ENCODE measurements around the gene SHISA5. TPM values are rescaled to one million over a fixed set of nuclear protein-coding genes. Genes with fewer than 3 reads are reported as not detected.

The SHISA5 gene
- total RNA-seq, 4 donors from 2014 or later, result 17.0 to 31.6 (median 23.4) TPM

- H3K36me3 ChIP-seq, result no peaks in the 10 kb centered on the region
- TF ChIP-seq POLR2A (IDR thresholded peaks at IDR 0.05), result no peak
- TF ChIP-seq CTCF (IDR thresholded peaks at IDR 0.05 in 4 of 5, conservative IDR thresholded peaks at IDR 0.05 in 1 of 5), result no peak
- H3K27me3 ChIP-seq, result no peaks in the 10 kb centered on the region
- ATAC-seq, result no peak
- peak overlapping the region; percentile 82 to 85 (median 84) for H3K27ac ChIP-seq
- no peaks in the 10 kb centered on the region for H3K9me3 ChIP-seq
- in situ Hi-C loops (cut with MboI; ENCODE audit: low sequenced_read_pairs in 4 of 4), result no loop called here
- no peak for DNase-seq
- intact Hi-C loops (cut with DNase I; ENCODE audit: low total_unique reads), result no loop called here
- peaks cover 28 to 29% of the 10 kb centered on the region in 2 donors for H3K4me1 ChIP-seq
- no peak overlapping the region for H3K4me3 ChIP-seq
Measured at GRCh38 chr3:48502121-48502520, 1.9 kb downstream of the SHISA5 start.

- Histone ChIP-seq H3K27me3 (no peaks in the 10 kb centered on the region), H3K27ac (no peak overlapping the region), H3K4me1 (peaks cover 28 to 29% of the 10 kb centered on the region in 2 donors), H3K9me3 (no peaks in the 10 kb centered on the region), H3K4me3 (no peak overlapping the region), H3K36me3 (peaks cover 0 to 3% of the 10 kb centered on the region in 2 donors)
- TF ChIP-seq POLR2A (IDR thresholded peaks at IDR 0.05) (no peak), CTCF (IDR thresholded peaks at IDR 0.05 in 4 of 5, conservative IDR thresholded peaks at IDR 0.05 in 1 of 5) (no peak)
- DNase-seq (no peak), ATAC-seq (no peak)
- in situ Hi-C loops (cut with MboI; ENCODE audit: low sequenced_read_pairs in 4 of 4), result no loop called here
- intact Hi-C loops (cut with DNase I; ENCODE audit: low total_unique reads), result no loop called here
Measured at GRCh38 chr3:48501196-48501595, 2.8 kb downstream of the SHISA5 start.

GRCh38 chr3:48500656-48501055, 3.3 kb downstream of the SHISA5 start:
- intact Hi-C loops (cut with DNase I; ENCODE audit: low total_unique reads), result no loop called here
- Histone ChIP-seq H3K36me3 (peaks cover 0 to 5% of the 10 kb centered on the region in 2 donors), H3K27me3 (no peaks in the 10 kb centered on the region), H3K4me3 (no peak overlapping the region), H3K27ac (no peak overlapping the region), H3K4me1 (peaks cover 28 to 29% of the 10 kb centered on the region in 2 donors), H3K9me3 (no peaks in the 10 kb centered on the region)
- TF ChIP-seq POLR2A (IDR thresholded peaks at IDR 0.05) (no peak), CTCF (IDR thresholded peaks at IDR 0.05 in 4 of 5, conservative IDR thresholded peaks at IDR 0.05 in 1 of 5) (no peak)
- no peak for ATAC-seq
- in situ Hi-C loops (cut with MboI; ENCODE audit: low sequenced_read_pairs in 4 of 4), result no loop called here
- DNase-seq, result no peak

GRCh38 chr3:48493203-48493501, 10.8 kb downstream of the SHISA5 start:
- Histone ChIP-seq H3K9me3 (no peaks in the 10 kb centered on the region), H3K36me3 (peaks cover 0 to 5% of the 10 kb centered on the region in 2 donors), H3K27ac (no peak overlapping the region), H3K4me3 (no peak overlapping the region), H3K4me1 (no peaks in the 10 kb centered on the region), H3K27me3 (no peaks in the 10 kb centered on the region)
- DNase-seq (no peak), ATAC-seq (no peak)
- no peak for TF ChIP-seq CTCF (IDR thresholded peaks at IDR 0.05 in 4 of 5, conservative IDR thresholded peaks at IDR 0.05 in 1 of 5)
- TF ChIP-seq POLR2A (IDR thresholded peaks at IDR 0.05), result no peak
- intact Hi-C loops (cut with DNase I; ENCODE audit: low total_unique reads), result no loop called here
- in situ Hi-C loops (cut with MboI; ENCODE audit: low sequenced_read_pairs in 4 of 4), result no loop called here

- ATAC-seq (no peak), DNase-seq (no peak)
- TF ChIP-seq POLR2A (IDR thresholded peaks at IDR 0.05) (no peak), CTCF (IDR thresholded peaks at IDR 0.05 in 4 of 5, conservative IDR thresholded peaks at IDR 0.05 in 1 of 5) (no peak)
- no peak overlapping the region for H3K4me3 ChIP-seq
- H3K27ac ChIP-seq, result no peak overlapping the region
- in situ Hi-C loops (cut with MboI; ENCODE audit: low sequenced_read_pairs in 4 of 4) (no loop called here), intact Hi-C loops (cut with DNase I; ENCODE audit: low total_unique reads) (no loop called here)
- no peaks in the 10 kb centered on the region for H3K4me1 ChIP-seq
- no peaks in the 10 kb centered on the region for H3K27me3 ChIP-seq
- no peaks in the 10 kb centered on the region for H3K9me3 ChIP-seq
- peaks cover 0 to 5% of the 10 kb centered on the region in 2 donors for H3K36me3 ChIP-seq
Measured at GRCh38 chr3:48492461-48493202, 11.3 kb downstream of the SHISA5 start.

All from gastrocnemius medialis (tissue), 4 donors.